ENCODE data around the gene C17orf75.

C17orf75 gene

GRCh38 chr17:32286518-32286900, 55.5 kb downstream of the C17orf75 start:
- no peak overlapping the region for H3K4me3 ChIP-seq (replicated peaks; ENCODE audit: low read depth, low read length)
- DNase-seq (ENCODE audit: low read depth): no peak
- no peak for TF ChIP-seq CTCF (IDR thresholded peaks at IDR 0.05; ENCODE audit: low read length, missing control alignments)

GRCh38 chr17:32285746-32286517, 56.0 kb downstream of the C17orf75 start:
- H3K4me3 ChIP-seq (replicated peaks; ENCODE audit: low read depth, low read length): no peak overlapping the region
- no peak for TF ChIP-seq CTCF (IDR thresholded peaks at IDR 0.05; ENCODE audit: low read length, missing control alignments)
- no peak for DNase-seq (ENCODE audit: low read depth)

GRCh38 chr17:32285306-32285705, 56.7 kb downstream of the C17orf75 start:
- TF ChIP-seq CTCF (IDR thresholded peaks at IDR 0.05; ENCODE audit: low read length, missing control alignments): no peak
- no peak overlapping the region for H3K4me3 ChIP-seq (replicated peaks; ENCODE audit: low read depth, low read length)
- DNase-seq (ENCODE audit: low read depth): no peak

- TF ChIP-seq CTCF (IDR thresholded peaks at IDR 0.05; ENCODE audit: low read length, missing control alignments): no peak
- no peak overlapping the region for H3K4me3 ChIP-seq (replicated peaks; ENCODE audit: low read depth, low read length)
- peak; percentile 48 for DNase-seq (ENCODE audit: low read depth)
Measured at GRCh38 chr17:32283745-32284201, 58.2 kb downstream of the C17orf75 start.

GRCh38 chr17:32281011-32281451, 60.9 kb downstream of the C17orf75 start:
- no peak for TF ChIP-seq CTCF (IDR thresholded peaks at IDR 0.05; ENCODE audit: low read length, missing control alignments)
- peak; percentile 50 for DNase-seq (ENCODE audit: low read depth)

GRCh38 chr17:32279891-32280716, 61.9 kb downstream of the C17orf75 start:
- no peak for TF ChIP-seq CTCF (IDR thresholded peaks at IDR 0.05; ENCODE audit: low read length, missing control alignments)
- no peak for DNase-seq (ENCODE audit: low read depth)
- no peak overlapping the region for H3K4me3 ChIP-seq (replicated peaks; ENCODE audit: low read depth, low read length)

More at GRCh38 chr17:32281011-32281451, 60.9 kb downstream of the C17orf75 start:
- no peak overlapping the region for H3K4me3 ChIP-seq (replicated peaks; ENCODE audit: low read depth, low read length)

Data from fibroblast of pulmonary artery (primary cell).